Parathyroid adenoma (tissue), 2 donors: Measurements from ENCODE around the gene RNF44.

ENCODE experiments used
- H2AFZ ChIP-seq: fragments of 300-600 bp; sonication (generic); one replicate; pipeline ENCODE4 v1.7.0; 2017; ENCODE audit warnings: antibody characterized with exemption, mild to moderate bottlenecking
- H3K27ac ChIP-seq: fragments of 300-600 bp; sonication (generic); one replicate; pipeline ENCODE4 v1.7.0; 2017
- H3K27me3 ChIP-seq: fragments of 300-600 bp; sonication (generic); one replicate; pipeline ENCODE4 v1.7.0; 2017; ENCODE audit warnings: low read length; ENCODE audit not compliant: control insufficient read depth, insufficient read depth
- H3K36me3 ChIP-seq: fragments of 300-600 bp; sonication (generic); one replicate; pipeline ENCODE4 v1.7.0; 2017; ENCODE audit warnings: low read length; ENCODE audit not compliant: control insufficient read depth, insufficient read depth
- H3K4me1 ChIP-seq: fragments of 300-600 bp; sonication (generic); one replicate; pipeline ENCODE4 v1.7.0; 2017; ENCODE audit warnings: control low read depth
- H3K4me2 ChIP-seq: fragments of 300-600 bp; sonication (generic); one replicate; pipeline ENCODE4 v1.7.0; 2017; ENCODE audit warnings: low read length
- H3K4me3 ChIP-seq: fragments of 300-600 bp; sonication (generic); one replicate; pipeline ENCODE4 v1.7.0; 2017; ENCODE audit warnings: low read depth, low read length
- H3K79me2 ChIP-seq: fragments of 300-600 bp; sonication (generic); one replicate; pipeline ENCODE4 v1.7.0; 2017; ENCODE audit warnings: control low read depth
- H3K9ac ChIP-seq: fragments of 300-600 bp; sonication (generic); one replicate; pipeline ENCODE4 v1.7.0; 2017; ENCODE audit warnings: mild to moderate bottlenecking
- H3K9me3 ChIP-seq: fragments of 300-600 bp; sonication (generic); one replicate; pipeline ENCODE4 v1.7.0; 2017; ENCODE audit warnings: low read length; ENCODE audit not compliant: control insufficient read depth
- TF ChIP-seq, protein P1 (sequence below): fragments of 300-600 bp; sonication (generic); IDR thresholded peaks from one replicate; pipeline ENCODE4 v1.7.0; 2017; ENCODE audit warnings: antibody characterized with exemption, mild to moderate bottlenecking
- donor health status: primary hyperparathyroidism.

Gene RNF44

DNA sequence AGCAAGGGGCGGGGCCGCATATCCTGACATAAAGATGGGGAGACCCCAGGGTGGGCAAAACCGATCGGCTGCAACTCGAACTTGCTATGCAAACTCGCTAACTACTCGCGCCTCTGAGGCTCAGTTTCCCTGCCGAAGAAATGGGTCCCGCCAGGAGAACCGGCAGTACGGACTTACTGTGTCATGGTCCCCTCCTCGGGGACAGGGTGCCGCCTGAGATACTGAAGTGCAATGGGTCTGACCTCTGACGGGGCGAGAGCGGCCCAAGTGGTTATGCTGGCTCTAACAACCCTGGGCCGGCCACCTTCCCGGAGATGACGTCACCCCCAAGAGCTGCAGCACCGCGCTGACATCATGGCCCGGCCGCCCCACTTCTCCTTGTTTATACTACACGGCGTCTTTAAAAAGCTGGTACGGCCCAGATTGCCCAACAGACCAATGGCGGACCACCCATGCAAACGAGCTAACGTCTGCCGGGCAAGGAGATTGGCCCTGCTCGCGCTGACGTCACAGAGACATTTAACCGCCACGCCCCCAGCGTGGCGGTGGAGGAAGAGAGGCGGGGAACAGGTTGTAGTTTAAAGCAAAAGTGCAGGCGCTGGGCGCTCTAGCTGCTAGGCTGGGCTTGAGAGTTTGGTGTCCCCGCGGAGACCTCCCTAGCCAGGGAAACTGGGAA lies 490 bp upstream of the RNF44 start:
- Histone ChIP-seq H3K9me3 (no peaks in the 10 kb centered on the region), H3K36me3 (no peaks in the 10 kb centered on the region), H3K27ac (peak overlapping the region; percentile 98), H3K4me2 (peak overlapping the region; percentile 99), H3K4me1 (peaks cover 38% of the 10 kb centered on the region), H2AFZ (peak overlapping the region; percentile 92), H3K4me3 (peak overlapping the region; percentile 100), H3K9ac (peak overlapping the region; percentile 85), H3K27me3 (no peaks in the 10 kb centered on the region), H3K79me2 (peaks cover 14% of the 10 kb centered on the region)
- TF ChIP-seq, protein P1, sequence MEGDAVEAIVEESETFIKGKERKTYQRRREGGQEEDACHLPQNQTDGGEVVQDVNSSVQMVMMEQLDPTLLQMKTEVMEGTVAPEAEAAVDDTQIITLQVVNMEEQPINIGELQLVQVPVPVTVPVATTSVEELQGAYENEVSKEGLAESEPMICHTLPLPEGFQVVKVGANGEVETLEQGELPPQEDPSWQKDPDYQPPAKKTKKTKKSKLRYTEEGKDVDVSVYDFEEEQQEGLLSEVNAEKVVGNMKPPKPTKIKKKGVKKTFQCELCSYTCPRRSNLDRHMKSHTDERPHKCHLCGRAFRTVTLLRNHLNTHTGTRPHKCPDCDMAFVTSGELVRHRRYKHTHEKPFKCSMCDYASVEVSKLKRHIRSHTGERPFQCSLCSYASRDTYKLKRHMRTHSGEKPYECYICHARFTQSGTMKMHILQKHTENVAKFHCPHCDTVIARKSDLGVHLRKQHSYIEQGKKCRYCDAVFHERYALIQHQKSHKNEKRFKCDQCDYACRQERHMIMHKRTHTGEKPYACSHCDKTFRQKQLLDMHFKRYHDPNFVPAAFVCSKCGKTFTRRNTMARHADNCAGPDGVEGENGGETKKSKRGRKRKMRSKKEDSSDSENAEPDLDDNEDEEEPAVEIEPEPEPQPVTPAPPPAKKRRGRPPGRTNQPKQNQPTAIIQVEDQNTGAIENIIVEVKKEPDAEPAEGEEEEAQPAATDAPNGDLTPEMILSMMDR = no peak

DNA sequence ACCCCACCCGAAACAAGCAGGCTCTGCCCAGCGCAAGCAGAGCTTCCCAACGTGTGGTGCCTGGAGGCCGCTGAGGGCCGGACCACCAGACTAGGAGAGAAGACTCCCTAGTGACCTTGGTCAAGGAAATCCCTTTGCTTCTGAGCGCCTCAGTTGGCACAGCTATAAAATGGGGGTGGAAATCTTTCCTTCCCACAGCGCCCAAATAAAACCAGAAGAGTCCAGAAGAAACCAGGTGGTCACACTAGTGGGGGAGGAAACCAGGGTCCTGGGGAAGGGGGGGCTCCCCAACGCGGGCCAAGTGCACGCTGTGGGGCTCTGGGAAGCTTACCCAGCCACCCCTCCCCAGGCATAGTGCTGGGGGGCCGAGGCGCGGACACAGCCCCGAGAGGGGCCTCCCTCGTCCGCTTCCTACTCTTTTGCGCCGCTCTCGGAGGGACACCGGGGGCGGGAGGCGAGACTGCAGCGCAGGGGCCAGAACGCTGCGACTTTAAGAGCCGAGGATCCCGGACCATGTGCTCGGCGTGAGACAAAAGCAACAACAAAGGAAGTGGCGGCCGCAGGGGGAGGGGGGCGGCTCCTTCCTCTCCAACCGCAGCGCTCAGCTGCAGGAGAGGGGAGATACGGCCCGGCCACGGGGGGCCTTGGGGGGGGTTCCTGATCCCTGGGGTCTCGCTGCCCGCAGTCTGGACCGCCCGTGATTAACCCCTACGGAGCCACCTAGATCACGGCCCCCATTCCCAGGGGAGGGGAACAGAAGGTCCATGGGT lies 885 bp downstream of the RNF44 start:
- TF ChIP-seq, protein P1 = no peak
- H3K36me3 ChIP-seq = no peaks in the 10 kb centered on the region
- peaks cover 26% of the 10 kb centered on the region for H3K4me1 ChIP-seq
- peak overlapping the region; percentile 85 for H3K9ac ChIP-seq
- H3K27me3 ChIP-seq = no peaks in the 10 kb centered on the region
- no peaks in the 10 kb centered on the region for H3K9me3 ChIP-seq
- peak overlapping the region; percentile 98 for H3K27ac ChIP-seq
- H3K4me3 ChIP-seq = peak overlapping the region; percentile 100
- peak overlapping the region; percentile 92 for H2AFZ ChIP-seq
- H3K79me2 ChIP-seq = peaks cover 14% of the 10 kb centered on the region
- peak overlapping the region; percentile 99 for H3K4me2 ChIP-seq

DNA sequence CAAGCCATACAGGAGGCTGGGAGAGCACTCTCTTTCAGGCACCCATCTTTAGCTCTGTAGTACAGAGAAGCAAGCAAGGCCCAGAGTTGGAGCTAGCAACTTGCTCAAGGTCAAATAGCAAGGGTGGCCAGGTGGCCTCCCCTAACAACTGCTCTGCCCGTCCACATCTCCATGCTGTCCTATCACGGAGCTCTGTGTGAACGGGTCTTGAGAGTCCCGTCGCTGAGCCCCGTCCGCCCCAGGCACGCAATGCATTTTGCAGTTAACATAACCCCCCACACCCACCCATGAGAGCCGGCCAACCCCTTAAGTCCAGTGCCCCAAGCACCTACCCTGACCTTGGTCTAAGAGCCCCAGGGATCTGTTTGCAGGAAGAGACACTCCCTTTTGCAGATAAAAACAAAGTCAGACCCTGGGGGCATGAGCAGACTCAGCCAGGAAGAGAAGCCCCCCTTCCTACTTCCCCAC lies 1.5 kb downstream of the RNF44 start:
- Histone ChIP-seq H3K36me3 (no peaks in the 10 kb centered on the region), H3K9ac (no peak overlapping the region), H3K79me2 (peaks cover 14% of the 10 kb centered on the region), H3K9me3 (no peaks in the 10 kb centered on the region), H3K4me1 (peaks cover 26% of the 10 kb centered on the region), H3K27me3 (no peaks in the 10 kb centered on the region), H3K27ac (peak overlapping the region; percentile 98), H3K4me3 (peak overlapping the region; percentile 100), H3K4me2 (peak overlapping the region; percentile 99), H2AFZ (peak overlapping the region; percentile 72)
- TF ChIP-seq, protein P1 = no peak

DNA sequence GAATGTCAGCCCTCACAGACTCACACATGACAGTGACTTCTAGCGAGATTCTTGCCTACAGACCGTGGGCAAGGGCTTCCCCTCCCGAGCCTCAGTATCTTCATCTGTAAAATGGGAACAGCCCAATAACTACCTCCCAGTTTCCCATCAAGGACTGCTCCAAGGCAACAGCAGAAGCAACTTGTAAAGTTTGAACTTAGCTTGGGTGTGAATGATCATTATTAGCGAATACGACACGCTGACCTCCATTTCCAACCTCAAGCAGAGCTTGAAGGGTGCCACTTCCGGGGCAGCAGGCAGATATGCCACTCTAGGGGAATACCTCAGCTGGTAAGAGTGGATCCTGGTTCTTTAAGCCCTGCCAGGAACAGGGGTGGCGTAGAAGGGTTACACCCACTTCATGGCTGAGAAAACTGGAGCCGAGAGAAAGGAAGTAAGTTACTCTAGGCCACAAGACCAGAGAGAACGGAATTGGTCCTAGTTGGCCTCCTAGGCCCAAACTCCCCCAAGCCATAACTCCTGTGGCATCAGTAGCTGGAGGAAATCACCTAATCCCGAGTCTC lies 2.0 kb downstream of the RNF44 start:
- Histone ChIP-seq H2AFZ (peak overlapping the region; percentile 72), H3K36me3 (no peaks in the 10 kb centered on the region), H3K4me1 (peaks cover 26% of the 10 kb centered on the region), H3K27me3 (no peaks in the 10 kb centered on the region), H3K9me3 (no peaks in the 10 kb centered on the region), H3K79me2 (peaks cover 14% of the 10 kb centered on the region), H3K27ac (peak overlapping the region; percentile 98), H3K4me3 (peak overlapping the region; percentile 100), H3K9ac (no peak overlapping the region), H3K4me2 (peak overlapping the region; percentile 99)
- TF ChIP-seq, protein P1 = no peak
